PC-9 (cell line): ENCODE measurements around the gene IFITM10.

Experiments
- EZH2 ChIP-seq: fragments of 200-600 bp; sonication (generic); IDR thresholded peaks from 2 replicates; pipeline ENCODE4 v1.8.0; 2017; ENCODE audit warnings: antibody characterized with exemption, low read depth
- TF ChIP-seq, protein P1 (sequence below): fragments of 200-600 bp; sonication (generic); conservative IDR thresholded peaks from 2 replicates; pipeline ENCODE4 v1.6.1; 2017; ENCODE audit warnings: mixed run types, antibody characterized with exemption, mild to moderate bottlenecking, moderate library complexity

DNA sequence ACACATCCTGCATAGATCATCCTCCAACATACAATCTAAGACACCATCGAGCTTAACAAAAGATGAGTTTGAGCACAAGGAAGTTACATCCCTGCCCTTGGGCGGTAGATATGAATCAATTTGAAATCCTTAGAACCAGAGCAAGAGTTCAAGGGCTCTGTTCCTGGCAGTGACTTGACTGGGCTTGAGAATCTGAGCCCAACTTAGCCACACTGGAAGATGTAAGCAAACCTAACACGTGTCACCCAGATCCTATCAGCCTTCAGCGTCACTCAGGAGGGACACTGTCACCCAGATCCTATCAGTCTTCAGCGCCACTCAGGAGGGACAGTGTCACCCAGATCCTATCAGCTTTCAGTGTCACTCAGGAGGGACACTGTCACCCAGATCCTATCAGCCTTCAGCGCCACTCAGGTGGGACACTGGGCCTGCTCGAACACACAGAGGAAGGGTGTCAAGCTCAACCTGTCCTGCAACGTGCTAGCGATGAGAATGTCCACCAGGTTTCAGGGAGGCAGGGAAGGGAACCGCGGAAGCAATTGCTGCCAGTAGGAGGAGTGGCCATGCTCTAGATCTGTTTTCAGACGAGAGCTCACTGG is 46.1 kb upstream of the IFITM10 start:
- TF ChIP-seq, protein P1, sequence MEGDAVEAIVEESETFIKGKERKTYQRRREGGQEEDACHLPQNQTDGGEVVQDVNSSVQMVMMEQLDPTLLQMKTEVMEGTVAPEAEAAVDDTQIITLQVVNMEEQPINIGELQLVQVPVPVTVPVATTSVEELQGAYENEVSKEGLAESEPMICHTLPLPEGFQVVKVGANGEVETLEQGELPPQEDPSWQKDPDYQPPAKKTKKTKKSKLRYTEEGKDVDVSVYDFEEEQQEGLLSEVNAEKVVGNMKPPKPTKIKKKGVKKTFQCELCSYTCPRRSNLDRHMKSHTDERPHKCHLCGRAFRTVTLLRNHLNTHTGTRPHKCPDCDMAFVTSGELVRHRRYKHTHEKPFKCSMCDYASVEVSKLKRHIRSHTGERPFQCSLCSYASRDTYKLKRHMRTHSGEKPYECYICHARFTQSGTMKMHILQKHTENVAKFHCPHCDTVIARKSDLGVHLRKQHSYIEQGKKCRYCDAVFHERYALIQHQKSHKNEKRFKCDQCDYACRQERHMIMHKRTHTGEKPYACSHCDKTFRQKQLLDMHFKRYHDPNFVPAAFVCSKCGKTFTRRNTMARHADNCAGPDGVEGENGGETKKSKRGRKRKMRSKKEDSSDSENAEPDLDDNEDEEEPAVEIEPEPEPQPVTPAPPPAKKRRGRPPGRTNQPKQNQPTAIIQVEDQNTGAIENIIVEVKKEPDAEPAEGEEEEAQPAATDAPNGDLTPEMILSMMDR: peak; percentile 27; the same call in 1 of the 2 replicates
- no peak for TF ChIP-seq EZH2
